Measurements from ENCODE around the gene SLC6A18.

Gene SLC6A18, protein sequence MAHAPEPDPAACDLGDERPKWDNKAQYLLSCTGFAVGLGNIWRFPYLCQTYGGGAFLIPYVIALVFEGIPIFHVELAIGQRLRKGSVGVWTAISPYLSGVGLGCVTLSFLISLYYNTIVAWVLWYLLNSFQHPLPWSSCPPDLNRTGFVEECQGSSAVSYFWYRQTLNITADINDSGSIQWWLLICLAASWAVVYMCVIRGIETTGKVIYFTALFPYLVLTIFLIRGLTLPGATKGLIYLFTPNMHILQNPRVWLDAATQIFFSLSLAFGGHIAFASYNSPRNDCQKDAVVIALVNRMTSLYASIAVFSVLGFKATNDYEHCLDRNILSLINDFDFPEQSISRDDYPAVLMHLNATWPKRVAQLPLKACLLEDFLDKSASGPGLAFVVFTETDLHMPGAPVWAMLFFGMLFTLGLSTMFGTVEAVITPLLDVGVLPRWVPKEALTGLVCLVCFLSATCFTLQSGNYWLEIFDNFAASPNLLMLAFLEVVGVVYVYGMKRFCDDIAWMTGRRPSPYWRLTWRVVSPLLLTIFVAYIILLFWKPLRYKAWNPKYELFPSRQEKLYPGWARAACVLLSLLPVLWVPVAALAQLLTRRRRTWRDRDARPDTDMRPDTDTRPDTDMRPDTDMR

DNA sequence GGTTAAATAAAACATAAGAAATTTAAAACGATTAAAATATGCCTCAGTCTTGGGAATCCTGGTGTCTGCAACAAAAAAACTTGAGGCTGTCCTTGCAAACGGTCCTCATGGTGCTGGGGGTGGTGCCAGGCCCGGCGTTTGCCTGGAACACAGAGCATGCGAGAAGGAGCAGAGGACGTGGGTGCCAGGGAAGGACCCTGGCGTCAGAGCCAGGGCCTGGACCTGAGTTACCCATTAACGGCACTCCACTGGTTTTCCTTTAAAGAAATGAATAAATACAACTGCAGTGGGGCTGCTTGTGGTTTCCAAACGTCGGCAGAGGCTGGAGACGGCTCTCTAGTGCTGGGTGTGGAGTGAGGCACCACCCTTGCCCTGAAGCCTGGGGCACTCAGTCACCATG, at the start of gene SLC6A18:
Gene SLC6A18 (plus strand): TSS at position 301 of the 400 bp plus-strand sequence. CDS start 97 bp downstream, at position 398.
- DNase-seq = no peak

DNA sequence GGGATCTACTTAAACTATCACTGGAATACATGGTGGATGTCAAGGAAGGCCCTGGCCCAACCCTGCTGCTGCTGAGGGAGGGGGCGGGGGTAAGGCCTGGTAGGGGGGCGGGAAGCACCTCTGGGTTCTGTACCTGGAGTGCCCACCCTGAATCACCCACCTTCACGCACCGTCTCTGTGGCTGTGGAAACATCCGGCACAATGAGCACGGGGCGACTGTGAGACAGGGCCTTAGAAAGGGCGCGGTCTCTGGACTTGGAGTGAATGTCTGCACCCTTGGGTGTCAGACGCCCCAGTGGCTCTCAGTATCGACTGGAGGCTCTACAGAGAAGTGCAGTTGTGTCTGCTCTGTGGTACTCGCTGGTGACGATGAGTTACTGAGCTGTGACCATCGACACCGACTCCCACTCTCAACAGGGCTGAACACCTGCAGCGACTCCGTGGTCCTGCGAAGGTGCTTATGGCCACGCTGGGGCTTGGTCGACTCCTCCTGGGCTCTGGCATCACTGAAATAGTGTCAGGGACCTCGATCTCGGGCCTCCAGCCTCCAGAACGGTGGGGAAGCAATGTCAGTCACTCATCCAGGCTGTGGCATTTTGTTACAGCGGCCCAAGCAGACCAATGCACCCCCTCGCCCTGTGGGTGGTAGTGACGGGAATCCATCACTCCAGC, 49.2 kb upstream of the SLC6A18 start:
- DNase-seq = no peak

GRCh38 chr5:1176473-1177391, 48.4 kb upstream of the SLC6A18 start:
- no peak for DNase-seq

GRCh38 chr5:1177826-1178528, 47.2 kb upstream of the SLC6A18 start:
- DNase-seq = no peak

- no peak for DNase-seq
Measured at GRCh38 chr5:1178529-1179382, 46.4 kb upstream of the SLC6A18 start.

- no peak for DNase-seq
Measured at GRCh38 chr5:1179383-1179715, 45.8 kb upstream of the SLC6A18 start.

GRCh38 chr5:1180096-1180495, 45.1 kb upstream of the SLC6A18 start:
- DNase-seq = no peak

GRCh38 chr5:1180841-1181271, 44.3 kb upstream of the SLC6A18 start:
- DNase-seq = no peak

GRCh38 chr5:1181451-1182359, 43.5 kb upstream of the SLC6A18 start:
- DNase-seq = no peak

GRCh38 chr5:1182360-1182632, 42.9 kb upstream of the SLC6A18 start:
- DNase-seq = no peak

DNA sequence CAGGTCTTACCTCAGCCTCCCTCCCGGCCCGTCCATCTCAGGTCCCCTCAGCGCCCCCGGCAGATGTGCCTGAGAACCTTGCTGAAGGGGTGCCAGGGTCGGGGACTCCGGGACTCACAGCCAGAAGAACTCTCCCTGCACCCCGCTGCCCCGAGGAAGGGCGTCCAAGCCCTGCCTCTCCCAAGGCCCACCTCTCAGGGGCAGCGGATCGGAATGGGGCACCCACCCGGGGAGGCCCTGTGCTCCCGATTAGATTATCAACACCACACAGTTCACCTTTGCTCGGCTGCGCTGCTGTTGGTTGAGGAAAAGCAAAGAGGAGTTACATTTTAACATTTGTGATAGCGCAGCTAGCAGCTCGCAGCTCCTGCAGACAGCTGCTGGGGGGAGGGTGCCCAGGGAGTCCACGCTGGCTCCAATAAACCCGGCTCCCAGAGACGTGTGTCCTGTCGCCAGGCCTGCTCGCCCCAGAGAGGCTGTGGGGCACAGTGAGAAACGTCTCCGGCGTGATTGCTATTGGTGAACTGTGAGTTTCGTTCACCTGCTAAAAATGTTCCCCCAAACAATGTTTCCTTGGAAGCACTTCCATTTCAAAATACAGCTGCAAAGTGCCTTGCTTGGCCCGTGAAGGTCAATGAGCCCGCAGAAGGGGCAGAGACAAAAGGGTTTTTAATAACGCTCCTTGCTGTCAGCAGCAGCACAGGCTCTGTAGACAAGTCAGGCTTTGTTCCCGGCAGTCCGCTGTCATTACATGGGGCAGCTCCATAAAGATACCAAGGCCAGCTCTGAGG, 42.4 kb upstream of the SLC6A18 start:
- no peak for DNase-seq

- no peak for DNase-seq
Measured at GRCh38 chr5:1183424-1184162, 41.6 kb upstream of the SLC6A18 start.

DNA sequence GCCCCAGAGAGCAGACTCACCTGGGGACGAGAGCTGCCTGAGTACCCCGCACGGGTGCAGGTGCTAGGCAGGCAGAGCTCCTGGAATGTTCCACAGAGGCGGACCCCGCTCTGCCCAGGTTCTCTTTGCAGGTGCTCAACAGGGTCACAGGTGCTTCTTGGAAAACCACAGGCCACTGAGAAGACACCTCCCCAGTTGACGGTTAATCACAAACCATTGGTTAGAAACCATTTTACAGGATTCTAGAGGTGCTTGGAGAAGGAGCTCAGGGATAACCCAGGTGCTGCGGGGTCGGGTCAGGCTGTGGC, 41.1 kb upstream of the SLC6A18 start:
- no peak for DNase-seq

- no peak for DNase-seq
Measured at GRCh38 chr5:1184481-1184880, 40.7 kb upstream of the SLC6A18 start.

DNA sequence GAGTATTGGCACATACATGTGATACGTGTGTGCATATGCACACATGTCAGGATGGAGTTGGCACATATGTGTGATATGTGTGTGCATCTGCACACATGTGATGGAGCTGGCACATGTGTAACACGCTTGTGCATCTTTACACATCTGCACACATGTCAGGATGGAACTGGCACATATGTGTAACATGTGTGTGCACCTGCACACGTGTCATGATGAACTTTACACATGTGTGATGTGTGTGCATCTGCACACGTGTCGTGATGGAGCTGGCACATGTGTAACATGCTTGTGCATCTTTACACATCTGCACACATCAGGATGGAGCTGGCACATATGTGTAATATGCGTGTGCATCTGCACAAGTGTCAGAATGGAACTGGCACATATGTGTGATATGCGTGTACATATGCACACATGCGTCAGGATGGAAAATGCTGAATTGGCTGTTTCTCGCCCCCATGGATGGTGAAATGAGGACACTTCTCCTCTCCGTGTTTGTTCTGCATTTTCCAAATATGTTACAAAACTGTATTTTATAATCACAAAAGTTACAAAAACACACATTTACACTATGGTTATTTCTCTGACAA, 40.0 kb upstream of the SLC6A18 start:
- DNase-seq = no peak

DNA sequence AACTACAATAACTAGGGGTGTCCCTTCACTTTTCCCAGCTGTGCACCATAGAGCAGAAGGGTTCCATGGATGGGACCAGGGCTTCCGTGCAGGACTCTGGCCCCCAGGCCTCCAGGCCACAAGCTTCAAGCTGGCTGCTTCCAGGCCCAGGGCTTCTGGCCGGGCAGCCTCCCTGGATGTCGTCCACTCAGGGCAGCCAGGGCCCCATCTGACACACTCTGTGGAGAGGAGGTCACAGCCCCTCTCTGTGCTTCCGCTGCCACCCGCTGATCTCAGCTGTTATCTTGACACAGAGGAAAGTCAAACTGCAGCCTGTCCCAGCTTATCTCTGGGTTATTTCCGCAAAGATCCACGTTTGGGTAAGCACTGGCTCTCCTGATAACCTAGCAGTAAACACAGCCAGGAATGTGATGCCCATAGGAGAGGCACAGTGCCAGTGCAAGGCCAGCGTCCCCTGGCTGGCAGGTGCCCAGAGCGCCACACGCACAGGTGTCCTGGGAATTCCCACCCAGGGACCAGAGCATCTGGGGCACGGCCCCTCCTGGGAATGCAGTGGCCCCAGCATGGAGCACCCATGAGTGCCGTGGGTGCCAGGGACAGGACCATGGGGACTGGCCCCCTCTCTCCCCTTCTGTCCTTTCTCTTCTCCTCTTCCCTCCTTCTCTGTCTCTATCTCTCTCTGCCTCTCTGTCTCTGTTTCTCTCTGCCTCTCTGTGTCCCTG, 39.4 kb upstream of the SLC6A18 start:
- DNase-seq = no peak

DNA sequence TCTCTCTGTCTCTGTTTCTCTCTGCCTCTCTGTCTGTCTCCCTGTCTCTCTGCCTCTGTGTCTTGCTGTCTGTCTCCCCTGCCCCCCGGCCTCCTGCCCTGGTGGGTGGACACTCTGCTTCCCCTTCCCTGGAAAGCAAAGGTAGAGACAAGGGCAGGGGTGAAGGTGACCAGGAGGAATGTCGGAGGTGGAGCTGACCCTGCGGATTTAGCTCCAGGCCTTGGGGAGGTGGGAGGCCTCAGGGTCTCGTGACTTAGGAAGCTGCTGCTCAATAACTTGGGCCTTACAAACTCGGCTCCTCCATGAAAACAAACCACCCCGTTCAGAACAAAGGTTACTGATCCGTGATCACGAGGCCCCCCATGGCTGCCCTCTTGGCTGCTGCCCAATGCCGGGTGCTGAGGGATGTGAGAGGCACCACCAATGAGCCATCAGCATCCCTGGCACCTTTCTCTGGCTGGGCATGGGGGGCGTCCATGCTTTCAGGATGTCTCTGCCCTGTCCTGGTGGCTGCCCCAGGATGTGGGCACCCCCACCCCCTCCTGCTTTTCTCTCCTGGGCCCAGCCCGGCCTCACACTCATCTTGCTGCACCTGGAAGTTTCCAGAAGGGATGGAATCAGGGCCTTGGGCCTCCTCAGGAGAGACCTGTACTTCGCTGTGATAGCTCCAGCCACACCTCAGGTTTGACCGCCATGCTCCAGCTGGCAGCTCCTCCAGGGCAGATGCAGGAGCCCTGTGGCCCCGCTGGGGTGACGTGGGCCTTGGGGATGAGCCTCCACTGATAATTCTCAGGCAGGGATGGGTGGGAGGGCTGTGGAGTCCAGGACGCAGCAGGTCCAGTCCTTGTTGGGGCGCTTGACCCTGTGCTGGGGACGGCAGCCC, 38.6 kb upstream of the SLC6A18 start:
- DNase-seq = no peak

All from CD4-positive, alpha-beta T cell treated with Interleukin-15 for 1 hour (primary cell).